ENCODE measurements around the gene IL17C.

GRCh38 chr16:88642881-88643643 is 4.7 kb downstream of the IL17C start:
- TF ChIP-seq CTCF (conservative IDR thresholded peaks at IDR 0.05; ENCODE audit: low read length): no peak
- no peak for TF ChIP-seq EZH2phosphoT487 (IDR thresholded peaks at IDR 0.05; ENCODE audit: borderline replicate concordance, low read depth, low read length)
